Colon (tissue), 2 donors: Measurements from ENCODE around the gene POLD2.

Source experiments
- FAIRE-seq: peaks from 2 replicates; lab custom pipeline; 2012; peaks lifted over from hg19 to GRCh38; lab: Jason Lieb, UNC
- donor health status: control.
- donor health status: control.

POLD2 gene

GRCh38 chr7:44101966-44102845 is 21.1 kb downstream of the POLD2 start:
- no peak for FAIRE-seq

DNA sequence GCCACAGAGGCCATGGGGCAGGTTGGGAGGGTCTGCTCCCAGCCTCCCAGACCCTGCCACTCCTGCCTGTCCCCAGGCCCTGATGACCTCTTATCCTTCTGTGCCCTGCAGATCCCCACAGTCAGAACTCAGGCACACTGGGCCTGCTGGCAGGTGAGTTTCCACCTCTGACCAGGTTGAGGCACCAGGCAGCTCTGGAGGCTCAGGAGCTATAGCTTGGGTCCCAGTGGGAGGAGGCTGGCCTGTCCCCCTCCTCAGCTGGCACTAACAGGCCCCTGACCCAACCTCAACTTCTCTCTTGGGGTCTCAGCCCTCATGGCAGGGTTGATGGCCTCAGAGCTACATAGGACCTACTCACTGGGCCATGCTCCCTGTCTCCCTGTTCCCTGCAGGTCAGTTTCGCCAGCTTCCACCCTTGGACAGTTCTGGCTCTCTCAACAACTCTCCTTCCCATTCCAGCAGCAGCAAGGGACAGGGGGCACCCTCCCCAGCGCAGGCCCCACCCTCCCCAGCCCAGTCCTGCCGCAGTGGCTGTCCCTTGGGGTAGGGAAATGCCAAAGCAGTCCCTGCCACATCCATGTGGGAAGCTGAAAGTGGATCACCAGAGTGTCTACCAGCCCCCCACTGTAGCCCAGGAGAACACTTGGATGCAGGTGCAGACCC is 21.9 kb downstream of the POLD2 start:
- no peak for FAIRE-seq

- FAIRE-seq, result no peak
These were observed 22.7 kb downstream of the POLD2 start for GRCh38 chr7:44100458-44101302.

DNA sequence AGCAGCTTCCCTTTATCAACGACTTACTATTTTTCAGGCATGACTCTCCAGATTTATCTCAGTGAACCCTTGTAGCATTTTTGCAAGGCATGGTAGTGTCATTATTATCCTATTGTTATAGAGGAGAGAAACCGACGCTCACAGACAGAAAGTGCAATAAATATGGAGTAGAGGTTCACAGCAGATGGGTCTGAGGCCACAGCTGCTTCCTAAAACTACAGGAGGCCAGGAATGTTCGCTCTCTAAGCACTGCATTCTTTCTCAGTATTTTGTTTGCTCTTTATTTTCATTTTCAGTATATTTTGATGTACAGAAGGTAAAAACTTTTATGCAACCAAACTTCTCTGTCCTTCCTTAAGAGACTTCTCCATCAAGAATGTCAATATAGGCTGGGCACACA is 23.7 kb downstream of the POLD2 start:
- no peak for FAIRE-seq

DNA sequence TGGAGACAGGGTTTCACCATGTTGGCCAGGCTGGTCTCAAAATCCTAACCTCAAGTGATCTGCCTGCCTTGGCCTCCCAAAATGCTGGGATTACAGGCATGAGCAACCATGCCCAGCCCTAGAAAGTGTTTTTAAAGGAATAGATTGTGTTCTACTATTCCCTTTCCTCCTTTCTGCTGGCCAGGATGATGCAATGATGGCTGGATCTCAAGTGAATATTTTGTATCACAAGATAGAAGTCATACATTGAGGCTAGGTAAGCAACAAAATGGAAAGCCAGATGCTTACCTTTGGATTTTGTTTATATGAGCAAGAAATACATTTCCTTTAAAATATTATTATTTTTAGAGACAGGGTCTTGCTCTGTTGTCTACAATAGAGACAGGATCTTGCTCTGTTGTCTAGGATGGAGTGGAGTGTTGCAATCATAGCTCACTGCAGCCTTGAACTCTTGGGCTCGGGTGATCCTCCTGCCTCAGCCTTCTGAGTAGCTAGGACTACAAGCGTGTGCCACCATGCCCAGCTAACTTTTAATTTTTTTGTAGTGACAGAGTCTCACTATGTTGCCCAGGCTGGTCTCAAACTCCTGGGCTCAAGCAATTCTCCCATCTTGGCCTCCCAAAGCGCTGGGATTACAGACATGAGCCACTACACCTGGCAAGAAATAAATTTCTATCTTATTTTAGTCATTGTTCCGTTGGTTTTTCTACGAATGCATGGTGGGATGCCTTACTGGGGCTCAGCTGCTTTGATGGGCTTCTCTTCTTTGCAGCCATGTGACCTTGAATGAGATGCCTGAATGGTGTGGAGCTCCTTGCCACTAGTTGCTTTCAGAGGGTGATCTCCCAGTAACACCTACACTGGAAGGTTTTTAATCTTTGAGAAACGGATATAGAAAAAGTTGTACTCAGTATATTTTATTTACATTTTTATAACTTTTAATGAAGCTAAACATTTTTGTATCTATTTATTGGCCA is 25.0 kb downstream of the POLD2 start:
- no peak for FAIRE-seq

DNA sequence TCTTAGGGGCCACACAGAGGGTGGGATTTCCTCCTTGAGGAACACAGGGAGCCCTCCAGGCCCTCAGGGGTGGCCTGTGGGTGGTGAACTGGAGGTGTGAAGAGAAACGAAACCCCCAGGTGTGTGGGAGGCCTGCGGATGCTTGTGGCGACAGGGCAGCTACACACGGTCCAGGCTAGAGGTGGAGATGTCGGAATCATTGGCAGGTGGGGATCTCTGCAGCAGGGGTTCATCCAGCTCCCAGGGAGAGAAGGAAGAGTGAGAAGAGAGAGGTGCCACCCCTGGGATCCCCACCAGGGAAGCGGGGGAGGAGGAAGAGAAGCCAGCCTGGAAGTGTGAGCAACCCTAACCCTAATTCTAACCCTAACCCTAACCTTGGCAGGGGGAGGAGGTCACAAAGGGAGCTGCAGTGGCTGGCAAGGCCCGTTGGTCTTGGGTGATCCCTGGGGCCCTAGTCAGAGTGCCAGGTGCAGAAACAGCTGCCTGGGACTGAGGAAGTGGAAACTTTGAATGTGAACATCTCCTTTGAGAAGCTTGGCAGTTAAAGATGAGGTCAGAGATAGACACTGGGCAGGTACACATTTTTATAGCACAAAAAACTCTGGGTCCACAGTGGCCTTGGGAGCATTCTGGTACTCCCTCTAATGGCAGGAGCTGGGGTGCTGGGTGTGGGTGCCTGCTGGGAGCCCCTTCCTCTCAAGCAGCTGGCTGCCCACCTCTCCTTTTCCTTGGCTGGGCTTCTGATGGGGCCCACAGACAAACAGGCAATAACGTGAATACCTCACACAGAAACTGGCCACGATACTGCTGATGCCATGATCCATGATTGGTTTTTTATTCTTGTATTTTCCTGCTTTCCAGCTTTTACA is 26.1 kb downstream of the POLD2 start:
- no peak for FAIRE-seq

- no peak for FAIRE-seq
These were observed 26.9 kb downstream of the POLD2 start for GRCh38 chr7:44096326-44096881.

GRCh38 chr7:44095781-44096180 is 27.6 kb downstream of the POLD2 start:
- no peak for FAIRE-seq

DNA sequence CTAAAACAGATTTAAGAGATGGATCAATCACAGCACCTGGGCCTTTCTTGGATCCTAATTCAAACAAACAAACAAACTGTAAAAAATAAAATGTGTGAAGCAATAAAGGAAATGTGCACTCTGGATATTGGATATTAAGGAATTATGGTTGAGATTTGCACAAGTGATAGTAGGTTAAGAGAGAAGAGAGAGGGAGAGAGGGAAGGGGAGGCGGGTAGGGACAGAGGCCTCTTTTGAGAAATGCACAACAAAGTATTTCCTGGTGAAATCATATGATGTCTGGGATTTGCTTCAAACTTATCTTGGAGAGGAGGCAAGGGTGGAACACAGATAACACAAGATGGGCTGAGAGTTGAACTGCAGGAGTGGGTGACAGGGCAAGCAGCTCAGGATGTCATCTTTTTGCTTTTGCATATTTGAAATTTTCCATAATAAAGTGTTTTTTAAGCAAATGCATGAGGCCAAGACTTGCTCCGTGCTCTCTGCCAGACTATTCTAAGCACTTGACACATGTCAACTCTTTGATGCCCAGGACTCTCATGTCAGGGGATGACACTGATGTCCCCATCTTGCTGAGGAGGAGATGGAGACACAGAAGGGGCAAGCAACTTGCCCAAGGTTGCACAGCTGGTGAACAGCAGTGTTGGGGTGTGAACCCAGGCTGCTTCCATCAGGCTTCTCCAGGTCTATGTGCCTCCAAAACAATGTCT is 28.3 kb downstream of the POLD2 start:
- FAIRE-seq, result no peak

DNA sequence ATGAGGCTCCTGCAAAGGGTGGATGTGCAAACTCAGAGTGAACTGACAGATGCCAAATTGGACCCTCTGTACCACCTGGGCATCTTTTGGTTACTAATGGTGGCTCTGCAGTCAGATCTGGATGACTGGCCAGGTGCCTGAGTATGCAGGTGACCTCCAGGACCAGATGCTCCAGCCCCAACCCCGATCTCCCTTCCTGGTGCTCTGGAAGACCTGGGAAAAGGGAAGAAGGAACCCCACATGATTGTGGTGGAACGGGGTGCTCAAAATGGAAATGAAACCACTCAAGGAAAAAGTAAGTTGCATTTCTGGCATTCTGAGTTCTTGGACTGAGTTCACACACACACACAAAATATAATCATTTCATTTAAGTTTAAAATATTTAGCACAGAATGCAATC is 29.0 kb downstream of the POLD2 start:
- FAIRE-seq, result no peak

DNA sequence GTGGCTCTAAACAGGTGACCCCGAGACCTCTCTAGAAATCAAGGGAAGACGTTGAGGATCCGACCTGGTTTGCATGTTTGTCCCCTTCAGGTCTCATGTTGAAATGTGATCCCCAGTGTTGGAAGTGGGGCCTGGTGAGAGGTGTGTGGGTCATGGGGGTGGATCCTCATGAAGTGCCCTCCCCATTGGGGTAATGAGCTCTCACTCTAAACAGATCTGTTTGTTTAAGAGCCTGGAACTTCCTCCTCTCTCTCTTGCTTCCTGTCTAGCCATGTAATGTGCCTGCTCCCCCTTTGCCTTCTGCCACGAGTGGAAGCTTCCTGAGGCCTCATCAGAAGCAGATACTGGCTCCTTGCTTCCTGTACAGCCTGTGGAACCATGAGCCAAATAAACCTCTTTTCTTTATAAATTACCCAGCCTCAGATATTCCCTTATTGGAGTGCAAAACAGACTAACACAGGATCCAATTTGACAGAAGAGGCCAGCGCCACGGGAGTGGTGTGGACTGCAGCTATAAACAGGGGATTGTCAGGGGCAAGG is 30.2 kb downstream of the POLD2 start:
- FAIRE-seq, result no peak

DNA sequence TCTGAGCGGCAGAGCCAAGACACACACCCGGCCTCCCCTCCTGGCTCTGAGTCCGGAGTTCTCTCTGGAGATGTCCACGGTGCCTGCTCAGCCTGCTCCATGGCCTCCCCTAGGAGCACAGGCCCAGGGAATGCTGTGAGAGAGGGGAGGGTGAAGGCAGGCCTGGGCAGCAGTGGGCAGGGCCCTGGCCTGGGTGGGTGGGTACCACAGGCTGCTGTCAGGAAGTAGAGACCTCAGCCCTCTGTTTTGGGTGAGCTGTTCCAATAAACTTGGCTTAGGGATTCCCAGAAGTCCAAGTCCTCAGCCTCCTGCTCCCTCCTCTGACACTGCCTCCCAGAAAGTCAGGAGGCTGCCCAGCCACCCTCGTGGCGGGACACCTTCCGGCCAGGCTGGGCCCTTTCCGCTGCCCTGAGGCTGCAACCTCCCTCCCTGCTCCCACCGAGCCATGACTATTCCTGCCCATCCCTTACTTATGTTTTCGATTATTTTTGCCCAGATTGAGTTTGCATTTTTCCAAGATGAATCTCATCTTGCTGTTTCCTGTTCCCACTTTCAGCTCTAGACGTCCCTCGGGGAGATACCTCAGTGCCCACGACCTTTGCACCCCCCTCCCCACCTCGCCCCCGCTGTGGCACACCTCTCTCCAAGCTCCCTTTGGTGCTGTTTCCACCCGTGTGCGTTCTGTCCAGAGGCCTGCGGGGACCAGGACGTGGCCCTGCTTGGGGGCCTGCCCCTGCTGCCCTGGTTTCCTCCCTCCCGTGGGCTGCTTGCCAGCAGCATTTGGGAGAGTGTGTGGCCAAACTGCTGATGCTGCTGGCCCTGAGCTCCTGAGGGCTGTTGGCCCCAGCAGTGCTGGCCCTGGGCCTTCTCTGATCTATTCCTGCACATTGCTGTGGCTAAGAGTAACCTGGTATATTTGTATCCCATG is 35.2 kb downstream of the POLD2 start:
- FAIRE-seq, result no peak

DNA sequence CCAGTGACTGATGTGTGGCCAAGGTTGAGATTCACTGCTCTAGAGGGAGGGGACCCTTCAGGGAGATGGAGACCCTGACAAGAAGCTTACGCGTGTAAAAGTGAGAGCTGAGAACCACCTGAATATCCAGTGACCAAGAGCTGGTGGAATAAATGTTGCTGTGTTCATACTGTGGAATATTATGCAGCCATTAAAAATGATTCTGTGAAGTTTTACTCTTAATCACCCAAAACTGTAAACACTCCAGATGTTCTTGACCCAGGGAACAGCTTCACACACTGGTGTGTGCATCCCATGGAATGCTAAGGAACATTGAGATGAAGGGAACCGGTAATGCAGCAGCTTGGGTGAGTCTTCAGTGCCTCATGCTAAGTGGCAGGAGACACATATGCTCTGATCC is 36.7 kb downstream of the POLD2 start:
- no peak for FAIRE-seq

DNA sequence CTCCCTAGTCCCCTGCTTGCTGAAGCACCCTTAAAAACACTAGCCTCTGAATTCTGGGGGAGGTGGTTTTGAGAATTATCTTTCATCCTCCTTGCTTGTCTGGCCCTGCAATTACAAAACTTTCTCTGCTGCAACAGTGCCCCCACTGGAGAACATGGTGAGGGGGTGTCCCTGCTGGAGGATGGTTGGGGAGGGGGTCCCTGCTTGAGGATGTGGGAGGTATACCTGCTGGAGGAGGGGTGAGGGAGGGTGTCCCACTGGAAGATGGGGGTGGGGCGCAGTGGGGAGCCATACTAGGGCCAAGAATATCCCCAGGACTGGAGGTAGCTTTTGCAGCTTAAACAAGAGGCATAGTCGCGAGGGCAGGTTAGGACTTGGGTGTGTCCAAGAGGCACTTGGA is 37.8 kb downstream of the POLD2 start:
- FAIRE-seq, result no peak

GRCh38 chr7:44084701-44085100 is 38.6 kb downstream of the POLD2 start:
- FAIRE-seq, result no peak

DNA sequence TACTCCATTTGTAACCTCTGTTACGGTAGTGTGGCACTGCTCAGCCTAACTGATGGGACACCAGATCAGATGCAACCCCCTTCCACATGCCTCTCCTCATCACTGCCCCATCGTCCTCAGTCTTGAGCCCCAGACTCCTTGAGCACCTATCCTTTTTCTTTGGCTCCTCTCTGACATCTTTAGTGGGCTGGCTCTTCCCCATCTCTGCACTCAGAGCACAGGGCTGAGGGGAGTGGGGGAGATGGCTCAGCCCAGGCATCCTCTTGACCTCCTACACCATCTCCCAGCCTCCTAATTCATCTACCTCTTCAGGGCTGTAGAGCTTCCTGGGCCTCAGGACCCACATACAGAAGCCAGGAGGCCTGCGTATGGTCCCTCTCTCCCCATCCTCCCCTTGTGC is 39.6 kb downstream of the POLD2 start:
- no peak for FAIRE-seq

GRCh38 chr7:44082541-44083207 is 40.7 kb downstream of the POLD2 start:
- FAIRE-seq, result no peak
